K562 (cell line): ENCODE measurements around the gene PODXL2.

ENCODE experiments used
- BRCA1 ChIP-seq, 2 experiments: fragments of 450-650 bp in 1 of 2; sonication (generic) in 1 of 2; formaldehyde crosslinking in 1 of 2; IDR thresholded peaks; 2 replicates each; pipeline versions ENCODE4 v1.5.0 to v1.6.1; 2017 to 2020; ENCODE audit warnings: mild to moderate bottlenecking in 1 of 2, missing genetic modification reagents in 1 of 2
- BRF1 ChIP-seq: IDR thresholded peaks from 3 replicates; pipeline ENCODE4 v1.6.1; 2011; ENCODE audit warnings: borderline replicate concordance, mild to moderate bottlenecking; ENCODE audit not compliant: insufficient read length; ENCODE audit errors: extremely low read depth
- LARP7 ChIP-seq: fragments of 450-650 bp; IDR thresholded peaks from 2 replicates; pipeline ENCODE4 v1.6.1; 2016
- MYC ChIP-seq, 2 experiments: fragments of 250-450 bp in 1 of 2; sonication (Bioruptor Pico) in 1 of 2; IDR thresholded peaks; 2 replicates each; pipeline versions ENCODE4 v1.5.1 to v1.6.1; 2012 to 2021; ENCODE audit warnings: low read depth in 2 of 2, borderline replicate concordance in 1 of 2, improper control_type of control experiment in 1 of 2, low read length in 1 of 2, mild to moderate bottlenecking in 1 of 2, moderate library complexity in 1 of 2
- NFIC ChIP-seq: fragments of 450-650 bp; IDR thresholded peaks from 2 replicates; pipeline ENCODE4 v1.6.1; 2017; ENCODE audit warnings: mild to moderate bottlenecking, inconsistent platforms
- POLR2AphosphoS2 ChIP-seq: IDR thresholded peaks from 2 replicates; pipeline ENCODE4 v1.6.1; 2012; ENCODE audit warnings: low read length, improper control_type of control experiment
- POLR2AphosphoS5 ChIP-seq: IDR thresholded peaks from 2 replicates; pipeline ENCODE4 v1.6.1; 2011; ENCODE audit warnings: mild to moderate bottlenecking, low read depth, low read length, moderate library complexity; ENCODE audit not compliant: control insufficient read depth, insufficient read depth
- ZNF274 ChIP-seq: IDR thresholded peaks from 2 replicates; pipeline ENCODE4 v1.6.1; 2011; ENCODE audit warnings: low read depth, mild to moderate bottlenecking, low read length, moderate library complexity, borderline replicate concordance
- TF ChIP-seq, protein P1 (sequence below): sonication (generic); formaldehyde crosslinking; IDR thresholded peaks from 2 replicates; pipeline ENCODE4 v1.8.1; 2023; ENCODE audit warnings: mild to moderate bottlenecking, missing genetic modification reagents
- TF ChIP-seq, protein P2 (sequence below): fragments of 250-450 bp; sonication (Bioruptor Pico); IDR thresholded peaks from 2 replicates; pipeline ENCODE4 v1.8.0; 2021; ENCODE audit warnings: mild to moderate bottlenecking, moderate library complexity
- TF ChIP-seq, protein P3 (sequence below), 3 experiments: IDR thresholded peaks in 2 of 3; conservative IDR thresholded peaks in 1 of 3; 2 replicates each; pipeline ENCODE4 v1.5.1; 2011 to 2012; ENCODE audit warnings: low read length in 3 of 3, mild to moderate bottlenecking in 3 of 3, control low read depth in 2 of 3, improper control_type of control experiment in 1 of 3, inconsistent platforms in 1 of 3, low read depth in 1 of 3, mixed read lengths in 1 of 3, moderate library complexity in 1 of 3; ENCODE audit not compliant: insufficient read depth in 2 of 3

DNA sequence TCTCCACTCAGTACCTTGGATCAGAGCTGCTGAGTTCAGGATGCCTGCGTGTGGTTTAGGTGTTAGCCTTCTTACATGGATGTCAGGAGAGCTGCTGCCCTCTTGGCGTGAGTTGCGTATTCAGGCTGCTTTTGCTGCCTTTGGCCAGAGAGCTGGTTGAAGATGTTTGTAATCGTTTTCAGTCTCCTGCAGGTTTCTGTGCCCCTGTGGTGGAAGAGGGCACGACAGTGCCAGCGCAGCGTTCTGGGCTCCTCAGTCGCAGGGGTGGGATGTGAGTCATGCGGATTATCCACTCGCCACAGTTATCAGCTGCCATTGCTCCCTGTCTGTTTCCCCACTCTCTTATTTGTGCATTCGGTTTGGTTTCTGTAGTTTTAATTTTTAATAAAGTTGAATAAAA lies 7.0 kb upstream of the PODXL2 start:
- TF ChIP-seq, protein P1, sequence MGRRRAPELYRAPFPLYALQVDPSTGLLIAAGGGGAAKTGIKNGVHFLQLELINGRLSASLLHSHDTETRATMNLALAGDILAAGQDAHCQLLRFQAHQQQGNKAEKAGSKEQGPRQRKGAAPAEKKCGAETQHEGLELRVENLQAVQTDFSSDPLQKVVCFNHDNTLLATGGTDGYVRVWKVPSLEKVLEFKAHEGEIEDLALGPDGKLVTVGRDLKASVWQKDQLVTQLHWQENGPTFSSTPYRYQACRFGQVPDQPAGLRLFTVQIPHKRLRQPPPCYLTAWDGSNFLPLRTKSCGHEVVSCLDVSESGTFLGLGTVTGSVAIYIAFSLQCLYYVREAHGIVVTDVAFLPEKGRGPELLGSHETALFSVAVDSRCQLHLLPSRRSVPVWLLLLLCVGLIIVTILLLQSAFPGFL (CRISPR knock-in tag) = no peak
- TF ChIP-seq ZNF274 (no peak), NFIC (no peak), POLR2AphosphoS2 (no peak), MYC (IDR thresholded peaks at IDR 0.05; ENCODE audit: low read depth, low read length) (no peak), MYC (CRISPR knock-in tag; IDR thresholded peaks at IDR 0.05; ENCODE audit: borderline replicate concordance, low read depth) (no peak), POLR2AphosphoS5 (no peak), LARP7 (no peak), BRCA1 (IDR thresholded peaks at IDR 0.05) (no peak), BRCA1 (CRISPR knock-in tag; IDR thresholded peaks at IDR 0.05) (no peak), BRF1 (no peak)
- TF ChIP-seq, protein P2, sequence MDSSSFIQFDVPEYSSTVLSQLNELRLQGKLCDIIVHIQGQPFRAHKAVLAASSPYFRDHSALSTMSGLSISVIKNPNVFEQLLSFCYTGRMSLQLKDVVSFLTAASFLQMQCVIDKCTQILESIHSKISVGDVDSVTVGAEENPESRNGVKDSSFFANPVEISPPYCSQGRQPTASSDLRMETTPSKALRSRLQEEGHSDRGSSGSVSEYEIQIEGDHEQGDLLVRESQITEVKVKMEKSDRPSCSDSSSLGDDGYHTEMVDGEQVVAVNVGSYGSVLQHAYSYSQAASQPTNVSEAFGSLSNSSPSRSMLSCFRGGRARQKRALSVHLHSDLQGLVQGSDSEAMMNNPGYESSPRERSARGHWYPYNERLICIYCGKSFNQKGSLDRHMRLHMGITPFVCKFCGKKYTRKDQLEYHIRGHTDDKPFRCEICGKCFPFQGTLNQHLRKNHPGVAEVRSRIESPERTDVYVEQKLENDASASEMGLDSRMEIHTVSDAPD (CRISPR knock-in tag) = no peak
- TF ChIP-seq, protein P3, sequence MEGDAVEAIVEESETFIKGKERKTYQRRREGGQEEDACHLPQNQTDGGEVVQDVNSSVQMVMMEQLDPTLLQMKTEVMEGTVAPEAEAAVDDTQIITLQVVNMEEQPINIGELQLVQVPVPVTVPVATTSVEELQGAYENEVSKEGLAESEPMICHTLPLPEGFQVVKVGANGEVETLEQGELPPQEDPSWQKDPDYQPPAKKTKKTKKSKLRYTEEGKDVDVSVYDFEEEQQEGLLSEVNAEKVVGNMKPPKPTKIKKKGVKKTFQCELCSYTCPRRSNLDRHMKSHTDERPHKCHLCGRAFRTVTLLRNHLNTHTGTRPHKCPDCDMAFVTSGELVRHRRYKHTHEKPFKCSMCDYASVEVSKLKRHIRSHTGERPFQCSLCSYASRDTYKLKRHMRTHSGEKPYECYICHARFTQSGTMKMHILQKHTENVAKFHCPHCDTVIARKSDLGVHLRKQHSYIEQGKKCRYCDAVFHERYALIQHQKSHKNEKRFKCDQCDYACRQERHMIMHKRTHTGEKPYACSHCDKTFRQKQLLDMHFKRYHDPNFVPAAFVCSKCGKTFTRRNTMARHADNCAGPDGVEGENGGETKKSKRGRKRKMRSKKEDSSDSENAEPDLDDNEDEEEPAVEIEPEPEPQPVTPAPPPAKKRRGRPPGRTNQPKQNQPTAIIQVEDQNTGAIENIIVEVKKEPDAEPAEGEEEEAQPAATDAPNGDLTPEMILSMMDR (IDR thresholded peaks at IDR 0.05 in 2 of 3, conservative IDR thresholded peaks at IDR 0.05 in 1 of 3; ENCODE audit: insufficient read depth in 2 of 3, low read depth in 1 of 3, low read length in 3 of 3) = no peak
